Panc1 (cell line): Measurements from ENCODE around the gene ALDH7A1. TPM values are rescaled to one million over a fixed set of nuclear protein-coding genes. Genes with fewer than 3 reads are reported as not detected.

Experiments
- ATAC-seq: fragments of 200-7000 bp; cut with Tn5 transposase; 2 replicates; pipeline ENCODE4 v1.9.1; 2020; ENCODE audit warnings: mild to moderate bottlenecking, moderate library complexity
- BruUV-seq: library from RNA; stranded (reverse); fragments of 400-500 nt; replicated peaks from 2 replicates; lab custom pipeline; 2021; lab: Mats Ljungman, UMichigan
- CTCF ChIA-PET: fragments of 300-600 bp; sonication (Branson Sonifier 250); formaldehyde crosslinking; loops from one replicate; lab custom pipeline; 2022; ENCODE audit warnings: antibody characterized with exemption; lab: Charles Lee
- POLR2A ChIA-PET: fragments of 300-600 bp; sonication (Branson Sonifier 250); formaldehyde crosslinking; loops from one replicate; lab custom pipeline; 2022; ENCODE audit warnings: antibody characterized with exemption; lab: Charles Lee
- DNase-seq: peaks from one replicate; pipeline ENCODE4 v3.0.0-alpha.2; 2010; ENCODE audit warnings: low read depth, low spot score
- H3K27ac ChIP-seq: 2 replicates; pipeline ENCODE4 v1.5.1; 2011; ENCODE audit warnings: mild to moderate bottlenecking, low read length, inconsistent platforms
- H3K27me3 ChIP-seq: fragments of 200-500 bp; sonication (Bioruptor generic); 2 replicates; pipeline ENCODE4 v1.6.0; 2014; ENCODE audit warnings: low read length, inconsistent platforms; ENCODE audit not compliant: control insufficient read depth, insufficient read depth
- H3K36me3 ChIP-seq: fragments of 200-500 bp; sonication (Bioruptor generic); 2 replicates; pipeline ENCODE4 v1.5.1; 2014; ENCODE audit warnings: inconsistent platforms, mild to moderate bottlenecking, low read length, moderate library complexity; ENCODE audit not compliant: control insufficient read depth, insufficient read depth
- H3K4me1 ChIP-seq: 2 replicates; pipeline ENCODE4 v1.5.1; 2011; ENCODE audit warnings: inconsistent platforms, mild to moderate bottlenecking, low read length, moderate library complexity; ENCODE audit not compliant: control insufficient read depth, insufficient read depth
- H3K4me3 ChIP-seq, 2 experiments: 2 replicates each; pipeline ENCODE4 v1.5.1; 2011 to 2012; ENCODE audit warnings: low read depth in 2 of 2, low read length in 2 of 2, mild to moderate bottlenecking in 2 of 2, inconsistent platforms in 1 of 2, moderate library complexity in 1 of 2
- H3K9me3 ChIP-seq: fragments of 200-500 bp; sonication (Bioruptor generic); 2 replicates; pipeline ENCODE4 v1.5.1; 2014; ENCODE audit warnings: low read depth, mild to moderate bottlenecking, inconsistent platforms, low read length, moderate library complexity; ENCODE audit not compliant: control insufficient read depth, insufficient read depth
- CTCF ChIP-seq: fragments of 450-650 bp; IDR thresholded peaks from 2 replicates; pipeline ENCODE4 v1.5.1; 2017; ENCODE audit warnings: mild to moderate bottlenecking
- POLR2AphosphoS5 ChIP-seq: IDR thresholded peaks from 2 replicates; pipeline ENCODE4 v1.6.1; 2012; ENCODE audit warnings: mild to moderate bottlenecking, low read depth, low read length, moderate library complexity
- REST ChIP-seq, 2 experiments: IDR thresholded peaks; 2 replicates each; pipeline ENCODE4 v1.6.1; 2011 to 2012; ENCODE audit warnings: low read depth in 2 of 2, control low read depth in 1 of 2, low read length in 1 of 2, mild to moderate bottlenecking in 1 of 2, moderate library complexity in 1 of 2; ENCODE audit not compliant: insufficient read depth in 1 of 2
- TCF7L2 ChIP-seq: IDR thresholded peaks from 2 replicates; pipeline ENCODE4 v1.6.1; 2011; ENCODE audit warnings: mild to moderate bottlenecking, low read depth, low read length, inconsistent platforms
- in situ Hi-C: cut with HindIII; loops from 2 replicates; pipeline ENCODE4 v1.10.0; 2016; ENCODE audit warnings: low sequenced_read_pairs, low pct_unique_long_range_greater_than_20kb
- intact Hi-C: fragments of 100-400 bp; cut with micrococcal nuclease; formaldehyde crosslinking; loops from one replicate; pipeline ENCODE4 v1.10.0; 2022; ENCODE audit not compliant: unreplicated experiment
- total RNA-seq: library from RNA; stranded (reverse); gene quantifications from one replicate; pipeline ENCODE4 v1.2.1, GENCODE V29; 2021; ENCODE audit not compliant: unreplicated experiment

Gene ALDH7A1
- total RNA-seq, 1 experiment from 2014 or later = 52.9 TPM

GRCh38 chr5:126514131-126514557, 80.9 kb downstream of the ALDH7A1 start:
- DNase-seq (no peak), ATAC-seq (no peak)
- ChIA-PET CTCF (no interaction called here), POLR2A (no interaction called here)
- intact Hi-C loops (no loop called here), in situ Hi-C loops (no loop called here)
- no peak for TF ChIP-seq CTCF
- no peaks in the 10 kb centered on the region for H3K36me3 ChIP-seq
- no peaks in the 10 kb centered on the region for H3K4me1 ChIP-seq
- H3K27ac ChIP-seq = no peak overlapping the region
- H3K9me3 ChIP-seq = no peaks in the 10 kb centered on the region
- no peak overlapping the region for H3K4me3 ChIP-seq
- BruUV-seq = no TSS peak
- no peaks in the 10 kb centered on the region for H3K27me3 ChIP-seq

- in situ Hi-C loops (no loop called here), intact Hi-C loops (no loop called here)
- H3K36me3 ChIP-seq = no peaks in the 10 kb centered on the region
- DNase-seq (no peak), ATAC-seq (no peak)
- H3K9me3 ChIP-seq = no peaks in the 10 kb centered on the region
- TF ChIP-seq TCF7L2 = no peak
- TF ChIP-seq REST (IDR thresholded peaks at IDR 0.05; ENCODE audit: insufficient read depth in 1 of 2, low read depth in 2 of 2, low read length in 1 of 2) = no peak
- no peak for TF ChIP-seq CTCF
- no peak for TF ChIP-seq POLR2AphosphoS5
- BruUV-seq = no TSS peak
- no peaks in the 10 kb centered on the region for H3K27me3 ChIP-seq
- no peak overlapping the region for H3K27ac ChIP-seq
- no peak overlapping the region for H3K4me3 ChIP-seq
- ChIA-PET CTCF (no interaction called here), POLR2A (no interaction called here)
- H3K4me1 ChIP-seq = no peaks in the 10 kb centered on the region
These were observed 81.3 kb downstream of the ALDH7A1 start for GRCh38 chr5:126513703-126514102.

GRCh38 chr5:126513302-126513701, 81.7 kb downstream of the ALDH7A1 start:
- Histone ChIP-seq H3K9me3 (no peaks in the 10 kb centered on the region), H3K36me3 (no peaks in the 10 kb centered on the region), H3K27ac (no peak overlapping the region), H3K4me1 (no peaks in the 10 kb centered on the region), H3K27me3 (no peaks in the 10 kb centered on the region), H3K4me3 (no peak overlapping the region)
- ChIA-PET POLR2A (no interaction called here), CTCF (no interaction called here)
- intact Hi-C loops (no loop called here), in situ Hi-C loops (no loop called here)
- no TSS peak for BruUV-seq
- ATAC-seq = no peak
- TF ChIP-seq REST (IDR thresholded peaks at IDR 0.05; ENCODE audit: insufficient read depth in 1 of 2, low read depth in 2 of 2, low read length in 1 of 2) = no peak
- no peak for DNase-seq
